ENCODE data around the gene L3MBTL4. TPM values are rescaled to one million over a fixed set of nuclear protein-coding genes. Genes with fewer than 3 reads are reported as not detected.
"Not testable (repeated sequence)": the region's sequence is repeated elsewhere in the genome, so short reads cannot be mapped to it uniquely, and the experiment has no call there.

L3MBTL4 gene
- total and polyA plus RNA-seq, 4 donors, result 3.9 to 11.5 (median 6.5) TPM

DNA sequence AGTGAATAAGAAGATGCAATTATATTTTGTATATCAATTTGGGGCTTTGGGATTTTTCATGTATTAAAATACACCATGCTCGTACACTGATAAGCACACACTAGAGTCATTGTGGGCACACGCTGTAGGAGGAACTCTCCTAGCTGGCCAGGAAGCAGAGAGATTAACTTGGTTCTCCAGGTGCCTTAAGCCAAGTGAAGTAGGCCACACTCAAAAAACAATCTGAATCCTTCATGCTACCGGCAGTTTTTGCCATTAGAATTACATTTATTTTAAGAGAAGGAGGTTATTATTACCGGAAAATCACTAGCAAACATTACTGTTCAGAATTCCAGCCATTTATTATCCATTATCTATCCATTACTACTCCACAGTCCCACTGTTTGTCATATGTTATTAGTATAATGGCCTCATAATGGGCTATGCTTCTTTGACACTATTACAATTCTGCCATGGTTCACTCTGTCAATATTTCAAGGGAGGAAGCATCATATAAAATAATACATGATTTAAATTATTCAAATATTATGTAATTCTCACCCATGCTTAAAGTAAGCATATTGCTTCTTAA, 214.4 kb downstream of the L3MBTL4 start:
- Histone ChIP-seq H3K9me3 (ENCODE audit: control insufficient read depth, insufficient read depth, low read length) (no peaks in the 10 kb centered on the region), H3K36me3 (ENCODE audit: control insufficient read depth, insufficient read depth, low read length) (no peaks in the 10 kb centered on the region), H3K27me3 (ENCODE audit: control insufficient read depth, insufficient read depth, low read length) (no peaks in the 10 kb centered on the region), H3K27ac (ENCODE audit: low read depth, low read length) (no peak overlapping the region), H3K4me1 (ENCODE audit: control insufficient read depth, insufficient read depth, low read length) (no peaks in the 10 kb centered on the region), H3K4me3 (ENCODE audit: low read depth, low read length) (no peak overlapping the region)
- no CpG with 5 or more reads among the region's 4 CpGs for WGBS (ENCODE audit: insufficient coverage)
- DNase-seq (ENCODE audit: low read depth in 4 of 6, low spot score in 6 of 6), result peak in 2 of 6 donors; percentile 8 to 66

GRCh38 chr18:6199777-6200176, 214.9 kb downstream of the L3MBTL4 start:
- H3K9me3 ChIP-seq (ENCODE audit: control insufficient read depth, insufficient read depth, low read length), result no peaks in the 10 kb centered on the region
- no peaks in the 10 kb centered on the region for H3K27me3 ChIP-seq (ENCODE audit: control insufficient read depth, insufficient read depth, low read length)
- H3K4me1 ChIP-seq (ENCODE audit: control insufficient read depth, insufficient read depth, low read length), result no peaks in the 10 kb centered on the region
- WGBS (ENCODE audit: insufficient coverage), result 67% methylated on average over 1 of the region's 1 CpG
- H3K4me3 ChIP-seq (ENCODE audit: low read depth, low read length), result no peak overlapping the region
- no peak overlapping the region for H3K27ac ChIP-seq (ENCODE audit: low read depth, low read length)
- no peak for DNase-seq (ENCODE audit: low read depth in 4 of 6, low spot score in 6 of 6)
- no peaks in the 10 kb centered on the region for H3K36me3 ChIP-seq (ENCODE audit: control insufficient read depth, insufficient read depth, low read length)

DNA sequence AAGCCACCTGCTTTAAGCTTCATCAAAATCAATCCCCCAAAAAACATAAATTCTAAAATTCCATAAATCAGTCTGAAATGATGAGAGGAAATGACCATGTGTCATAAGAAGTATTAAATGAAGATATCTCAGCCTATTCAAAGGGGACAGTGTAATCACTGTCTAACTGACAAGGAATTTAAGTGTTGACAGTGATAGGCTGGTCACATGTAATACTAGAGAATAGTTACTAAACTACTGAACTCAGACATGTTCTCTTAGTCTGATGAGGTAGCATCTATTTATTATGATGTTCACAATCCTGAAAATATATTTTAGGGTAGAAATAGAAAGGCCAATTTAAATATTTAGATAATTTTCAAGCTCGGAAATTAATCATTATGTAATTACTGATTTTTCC, 216.1 kb downstream of the L3MBTL4 start:
- H3K27me3 ChIP-seq (ENCODE audit: control insufficient read depth, insufficient read depth, low read length), result no peaks in the 10 kb centered on the region
- no CpG with 5 or more reads among the region's 1 CpG for WGBS (ENCODE audit: insufficient coverage)
- no peak overlapping the region for H3K27ac ChIP-seq (ENCODE audit: low read depth, low read length)
- H3K4me3 ChIP-seq (ENCODE audit: low read depth, low read length), result no peak overlapping the region
- H3K9me3 ChIP-seq (ENCODE audit: control insufficient read depth, insufficient read depth, low read length), result no peaks in the 10 kb centered on the region
- no peaks in the 10 kb centered on the region for H3K36me3 ChIP-seq (ENCODE audit: control insufficient read depth, insufficient read depth, low read length)
- no peaks in the 10 kb centered on the region for H3K4me1 ChIP-seq (ENCODE audit: control insufficient read depth, insufficient read depth, low read length)
- DNase-seq (ENCODE audit: low read depth in 4 of 6, low spot score in 6 of 6), result no peak

DNA sequence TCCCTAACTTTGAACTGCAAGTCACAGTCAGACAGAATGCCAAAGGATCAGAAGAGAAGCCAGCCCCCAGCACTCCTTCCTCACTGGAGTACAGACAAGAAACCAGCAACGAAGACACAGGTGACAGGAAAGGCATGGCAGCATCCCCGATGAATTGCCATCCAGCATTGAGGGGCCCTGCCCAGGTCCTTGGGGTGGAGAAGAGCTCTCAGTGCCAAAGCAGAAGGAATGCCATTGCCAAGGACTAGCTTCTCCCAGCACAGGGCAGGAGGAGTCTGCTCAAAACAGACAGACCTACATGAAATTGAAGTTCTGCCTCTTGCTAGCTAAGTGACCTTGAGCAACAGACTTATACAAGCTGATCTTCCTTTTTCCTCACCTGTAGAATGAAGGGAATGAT, 220.1 kb downstream of the L3MBTL4 start:
- DNase-seq (ENCODE audit: low read depth in 4 of 6, low spot score in 6 of 6), result no peak
- Histone ChIP-seq H3K27ac (ENCODE audit: low read depth, low read length) (no peak overlapping the region), H3K36me3 (ENCODE audit: control insufficient read depth, insufficient read depth, low read length) (no peaks in the 10 kb centered on the region), H3K9me3 (ENCODE audit: control insufficient read depth, insufficient read depth, low read length) (peaks cover 1% of the 10 kb centered on the region), H3K4me1 (ENCODE audit: control insufficient read depth, insufficient read depth, low read length) (no peaks in the 10 kb centered on the region), H3K27me3 (ENCODE audit: control insufficient read depth, insufficient read depth, low read length) (no peaks in the 10 kb centered on the region), H3K4me3 (ENCODE audit: low read depth, low read length) (no peak overlapping the region)
- 85% methylated on average over 2 of the region's 2 CpGs for WGBS (ENCODE audit: insufficient coverage)

DNA sequence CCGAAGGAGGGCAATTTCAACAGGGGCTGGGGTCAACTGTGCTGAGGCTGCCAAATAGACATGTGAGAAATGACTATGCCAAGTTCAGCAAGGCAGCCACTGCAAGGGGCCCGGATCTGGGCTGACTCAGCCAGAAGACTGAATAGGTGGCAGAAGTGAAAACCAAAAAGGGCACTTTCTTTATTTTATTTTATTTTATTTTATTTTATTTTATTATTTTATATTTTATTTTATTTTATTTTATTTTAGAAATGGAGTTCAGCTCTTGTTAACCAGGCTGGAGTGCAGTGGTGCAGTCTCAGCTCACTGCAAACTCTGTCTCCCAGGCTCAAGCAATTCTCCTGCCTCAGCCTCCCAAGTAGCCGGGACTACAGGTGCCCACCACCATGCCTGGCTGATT, 228.9 kb downstream of the L3MBTL4 start:
- not testable (repeated sequence) for H3K27me3 ChIP-seq (ENCODE audit: control insufficient read depth, insufficient read depth, low read length); DNase-seq (ENCODE audit: low read depth in 4 of 6, low spot score in 6 of 6); H3K4me1 ChIP-seq (ENCODE audit: control insufficient read depth, insufficient read depth, low read length); H3K9me3 ChIP-seq (ENCODE audit: control insufficient read depth, insufficient read depth, low read length); H3K27ac ChIP-seq (ENCODE audit: low read depth, low read length); H3K36me3 ChIP-seq (ENCODE audit: control insufficient read depth, insufficient read depth, low read length); H3K4me3 ChIP-seq (ENCODE audit: low read depth, low read length)
- WGBS (ENCODE audit: insufficient coverage), result 95% methylated on average over 2 of the region's 3 CpGs

DNA sequence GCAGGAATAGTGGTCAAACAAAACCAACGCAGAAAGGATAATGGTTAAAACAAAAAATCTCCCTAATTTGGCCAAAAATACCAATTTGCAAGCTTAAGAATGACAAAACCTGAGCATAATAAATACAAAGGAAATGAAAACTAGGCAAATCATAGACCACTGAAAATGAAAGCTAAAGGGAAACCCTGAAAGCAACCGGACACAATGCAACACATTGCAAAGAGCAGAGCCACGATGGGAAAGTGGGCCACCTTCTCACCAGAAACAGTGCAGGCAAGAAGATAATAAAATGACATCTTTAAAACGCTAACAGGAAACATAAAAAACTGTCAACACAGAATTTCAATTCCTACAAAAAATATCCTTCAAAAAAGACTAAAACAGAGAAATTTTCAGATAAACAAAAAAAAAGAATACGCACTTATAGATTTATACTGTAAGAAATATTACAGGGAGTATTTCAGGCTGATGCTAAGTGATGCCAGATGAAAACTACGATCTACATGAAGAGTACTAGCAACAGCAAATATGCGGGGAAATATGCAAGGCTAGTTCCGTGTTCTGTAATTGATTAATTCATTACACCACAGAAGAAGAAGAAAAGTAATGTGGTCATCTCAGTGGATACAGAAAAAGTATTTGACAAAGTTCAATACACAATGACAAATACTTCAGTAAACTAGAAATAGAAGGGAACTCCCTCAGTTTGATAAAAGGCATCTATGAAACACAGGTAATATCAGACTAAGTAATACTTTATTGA, 239.5 kb downstream of the L3MBTL4 start:
- no peaks in the 10 kb centered on the region for H3K9me3 ChIP-seq (ENCODE audit: control insufficient read depth, insufficient read depth, low read length)
- no peaks in the 10 kb centered on the region for H3K27me3 ChIP-seq (ENCODE audit: control insufficient read depth, insufficient read depth, low read length)
- no CpG with 5 or more reads among the region's 8 CpGs for WGBS (ENCODE audit: insufficient coverage)
- H3K36me3 ChIP-seq (ENCODE audit: control insufficient read depth, insufficient read depth, low read length), result no peaks in the 10 kb centered on the region
- H3K4me3 ChIP-seq (ENCODE audit: low read depth, low read length), result no peak overlapping the region
- no peaks in the 10 kb centered on the region for H3K4me1 ChIP-seq (ENCODE audit: control insufficient read depth, insufficient read depth, low read length)
- DNase-seq (ENCODE audit: low read depth in 4 of 6, low spot score in 6 of 6), result no peak
- no peak overlapping the region for H3K27ac ChIP-seq (ENCODE audit: low read depth, low read length)

- Histone ChIP-seq H3K4me1 (ENCODE audit: control insufficient read depth, insufficient read depth, low read length) (no peaks in the 10 kb centered on the region), H3K36me3 (ENCODE audit: control insufficient read depth, insufficient read depth, low read length) (no peaks in the 10 kb centered on the region), H3K27me3 (ENCODE audit: control insufficient read depth, insufficient read depth, low read length) (no peaks in the 10 kb centered on the region), H3K27ac (ENCODE audit: low read depth, low read length) (no peak overlapping the region), H3K4me3 (ENCODE audit: low read depth, low read length) (no peak overlapping the region), H3K9me3 (ENCODE audit: control insufficient read depth, insufficient read depth, low read length) (no peaks in the 10 kb centered on the region)
- 96% methylated on average over 7 of the region's 7 CpGs for WGBS (ENCODE audit: insufficient coverage)
- no peak for DNase-seq (ENCODE audit: low read depth in 4 of 6, low spot score in 6 of 6)
These were observed 244.1 kb downstream of the L3MBTL4 start for GRCh38 chr18:6170604-6171003.

GRCh38 chr18:6161549-6161948, 253.2 kb downstream of the L3MBTL4 start:
- Histone ChIP-seq H3K27me3 (ENCODE audit: control insufficient read depth, insufficient read depth, low read length) (no peaks in the 10 kb centered on the region), H3K9me3 (ENCODE audit: control insufficient read depth, insufficient read depth, low read length) (peaks cover 2% of the 10 kb centered on the region), H3K27ac (ENCODE audit: low read depth, low read length) (no peak overlapping the region), H3K4me1 (ENCODE audit: control insufficient read depth, insufficient read depth, low read length) (no peaks in the 10 kb centered on the region), H3K36me3 (ENCODE audit: control insufficient read depth, insufficient read depth, low read length) (no peaks in the 10 kb centered on the region), H3K4me3 (ENCODE audit: low read depth, low read length) (no peak overlapping the region)
- no peak for DNase-seq (ENCODE audit: low read depth in 4 of 6, low spot score in 6 of 6)
- 95% methylated on average over 4 of the region's 4 CpGs for WGBS (ENCODE audit: insufficient coverage)

GRCh38 chr18:6159426-6159825, 255.3 kb downstream of the L3MBTL4 start:
- no peaks in the 10 kb centered on the region for H3K27me3 ChIP-seq (ENCODE audit: control insufficient read depth, insufficient read depth, low read length)
- no peak for DNase-seq (ENCODE audit: low read depth in 4 of 6, low spot score in 6 of 6)
- no peaks in the 10 kb centered on the region for H3K4me1 ChIP-seq (ENCODE audit: control insufficient read depth, insufficient read depth, low read length)
- WGBS (ENCODE audit: insufficient coverage), result 100% methylated on average over 1 of the region's 7 CpGs
- no peak overlapping the region for H3K27ac ChIP-seq (ENCODE audit: low read depth, low read length)
- peaks cover 2% of the 10 kb centered on the region for H3K9me3 ChIP-seq (ENCODE audit: control insufficient read depth, insufficient read depth, low read length)
- no peaks in the 10 kb centered on the region for H3K36me3 ChIP-seq (ENCODE audit: control insufficient read depth, insufficient read depth, low read length)
- no peak overlapping the region for H3K4me3 ChIP-seq (ENCODE audit: low read depth, low read length)

GRCh38 chr18:6158958-6159357, 255.8 kb downstream of the L3MBTL4 start:
- no peaks in the 10 kb centered on the region for H3K27me3 ChIP-seq (ENCODE audit: control insufficient read depth, insufficient read depth, low read length)
- H3K27ac ChIP-seq (ENCODE audit: low read depth, low read length), result no peak overlapping the region
- DNase-seq (ENCODE audit: low read depth in 4 of 6, low spot score in 6 of 6), result no peak
- H3K9me3 ChIP-seq (ENCODE audit: control insufficient read depth, insufficient read depth, low read length), result peaks cover 2% of the 10 kb centered on the region
- 93% methylated on average over 2 of the region's 3 CpGs for WGBS (ENCODE audit: insufficient coverage)
- H3K4me1 ChIP-seq (ENCODE audit: control insufficient read depth, insufficient read depth, low read length), result no peaks in the 10 kb centered on the region
- H3K4me3 ChIP-seq (ENCODE audit: low read depth, low read length), result no peak overlapping the region
- H3K36me3 ChIP-seq (ENCODE audit: control insufficient read depth, insufficient read depth, low read length), result no peaks in the 10 kb centered on the region

Measured in spinal cord (tissue), 10 donors.